IMR-90 (cell line): ENCODE data around the gene UBE3C. TPM values are rescaled to one million over a fixed set of nuclear protein-coding genes. Genes with fewer than 3 reads are reported as not detected.

Experiments
- ATAC-seq: fragments of 200-7000 bp; cut with Tn5 transposase; 2 replicates; pipeline ENCODE4 v1.9.1; 2020; ENCODE audit warnings: low read depth, mild to moderate bottlenecking, moderate library complexity
- BruUV-seq: library from RNA; stranded (reverse); fragments of 400-500 nt; replicated peaks from 2 replicates; lab custom pipeline; 2021; lab: Mats Ljungman, UMichigan
- CTCF ChIA-PET: fragments of 300-600 bp; formaldehyde crosslinking; extraction: SDS; loops from one replicate; lab custom pipeline; 2021; ENCODE audit warnings: antibody characterized with exemption; lab: Yijun Ruan, JAX
- POLR2A ChIA-PET: fragments of 300-600 bp; sonication (Branson Sonifier 250); formaldehyde crosslinking; loops from one replicate; lab custom pipeline; 2022; ENCODE audit warnings: antibody characterized with exemption; ENCODE audit not compliant: unreplicated experiment; lab: Charles Lee
- DNase-seq: peaks from one replicate; pipeline ENCODE4 v3.0.0; 2013
- H2AFZ ChIP-seq: replicated peaks from 2 replicates; pipeline ENCODE3; 2013; ENCODE audit warnings: low read length, mild to moderate bottlenecking; ENCODE audit not compliant: poor library complexity
- H2AK5ac ChIP-seq: 2 replicates; pipeline ENCODE4 v1.6.1; 2013; ENCODE audit warnings: low read depth, low read length, inconsistent platforms
- H2AK9ac ChIP-seq: replicated peaks from 2 replicates; pipeline ENCODE3; 2013; ENCODE audit warnings: mild to moderate bottlenecking, low read depth, low read length, moderate library complexity; ENCODE audit not compliant: poor library complexity
- H2BK120ac ChIP-seq: 2 replicates; pipeline ENCODE4 v1.6.1; 2013; ENCODE audit warnings: low read depth, low read length, inconsistent platforms
- H2BK15ac ChIP-seq: 3 replicates; pipeline ENCODE4 v1.6.1; 2013; ENCODE audit warnings: low read depth, low read length, inconsistent platforms
- H2BK20ac ChIP-seq: 2 replicates; pipeline ENCODE4 v1.6.1; 2013; ENCODE audit warnings: low read depth, mild to moderate bottlenecking, inconsistent platforms, low read length, moderate library complexity
- H2BK5ac ChIP-seq: 2 replicates; pipeline ENCODE4 v1.6.1; 2013; ENCODE audit warnings: mild to moderate bottlenecking, low read depth, low read length, inconsistent platforms; ENCODE audit not compliant: poor library complexity, severe bottlenecking
- H3K14ac ChIP-seq: replicated peaks from 2 replicates; pipeline ENCODE4 v1.6.1; 2013; ENCODE audit warnings: low read depth, low read length, inconsistent platforms
- H3K18ac ChIP-seq: 2 replicates; pipeline ENCODE4 v1.6.1; 2013; ENCODE audit warnings: low read depth, low read length, control low read depth
- H3K23ac ChIP-seq: 2 replicates; pipeline ENCODE4 v1.6.1; 2013; ENCODE audit warnings: low read depth, low read length, inconsistent platforms
- H3K27ac ChIP-seq: 2 replicates; pipeline ENCODE4 v1.5.1; 2013; ENCODE audit warnings: mild to moderate bottlenecking, control low read depth, low read length; ENCODE audit not compliant: insufficient read depth
- H3K27me3 ChIP-seq: 2 replicates; pipeline ENCODE4 v1.6.1; 2013; ENCODE audit warnings: low read length; ENCODE audit not compliant: control insufficient read depth, insufficient read depth
- H3K36me3 ChIP-seq: 2 replicates; pipeline ENCODE4 v1.6.1; 2013; ENCODE audit warnings: low read length, mixed read lengths; ENCODE audit not compliant: control insufficient read depth, insufficient read depth
- H3K4ac ChIP-seq: 2 replicates; pipeline ENCODE4 v1.6.1; 2013; ENCODE audit warnings: low read depth, low read length, inconsistent platforms
- H3K4me1 ChIP-seq: 2 replicates; pipeline ENCODE4 v1.6.1; 2013; ENCODE audit warnings: low read length, mixed read lengths; ENCODE audit not compliant: control insufficient read depth, insufficient read depth
- H3K4me2 ChIP-seq: 2 replicates; pipeline ENCODE4 v1.6.1; 2013; ENCODE audit warnings: low read depth, mild to moderate bottlenecking, control low read depth, low read length, moderate library complexity
- H3K4me3 ChIP-seq: 2 replicates; pipeline ENCODE4 v1.5.1; 2013; ENCODE audit warnings: low read depth, mild to moderate bottlenecking, control low read depth, low read length, moderate library complexity; ENCODE audit not compliant: insufficient read depth
- H3K56ac ChIP-seq: 2 replicates; pipeline ENCODE4 v1.6.1; 2013; ENCODE audit warnings: low read length, inconsistent platforms; ENCODE audit not compliant: insufficient read depth; ENCODE audit errors: extremely low read depth
- H3K79me1 ChIP-seq, 2 experiments: 2 replicates each; pipeline ENCODE4 v1.6.1; 2013; ENCODE audit warnings: low read length in 2 of 2, inconsistent platforms in 1 of 2, low read depth in 1 of 2
- H3K9ac ChIP-seq: 2 replicates; pipeline ENCODE4 v1.6.1; 2013; ENCODE audit warnings: low read depth, low read length, control low read depth
- H3K9me1 ChIP-seq: 2 replicates; pipeline ENCODE4 v1.6.1; 2013; ENCODE audit warnings: low read length, inconsistent platforms; ENCODE audit not compliant: insufficient read depth
- H3K9me3 ChIP-seq: 2 replicates; pipeline ENCODE4 v1.6.1; 2013; ENCODE audit warnings: low read length; ENCODE audit not compliant: control insufficient read depth, insufficient read depth
- H4K20me1 ChIP-seq: 2 replicates; pipeline ENCODE4 v1.6.1; 2013; ENCODE audit warnings: low read length, inconsistent platforms; ENCODE audit not compliant: insufficient read depth
- H4K5ac ChIP-seq: 2 replicates; pipeline ENCODE4 v1.6.1; 2013; ENCODE audit warnings: mild to moderate bottlenecking, low read depth, low read length, control low read depth
- H4K8ac ChIP-seq, 2 experiments: 2 replicates each; pipeline ENCODE4 v1.6.1; 2013; ENCODE audit warnings: low read depth in 2 of 2, low read length in 2 of 2, control low read depth in 1 of 2, inconsistent platforms in 1 of 2
- H4K91ac ChIP-seq: 2 replicates; pipeline ENCODE4 v1.6.1; 2013; ENCODE audit warnings: low read depth, low read length, inconsistent platforms; ENCODE audit not compliant: insufficient read depth
- MAFK ChIP-seq: IDR thresholded peaks from 2 replicates; pipeline ENCODE4 v1.6.1; 2012; ENCODE audit warnings: low read depth, low read length, improper control_type of control experiment
- NFE2L2 ChIP-seq: fragments of 150-350 bp; IDR thresholded peaks from 2 replicates; pipeline ENCODE4 v1.6.1; 2016; ENCODE audit warnings: low read depth, mild to moderate bottlenecking, low read length
- POLR2A ChIP-seq: IDR thresholded peaks from 2 replicates; pipeline ENCODE4 v1.6.1; 2012; ENCODE audit warnings: mild to moderate bottlenecking, low read depth, low read length
- RAD21 ChIP-seq: IDR thresholded peaks from 2 replicates; pipeline ENCODE4 v1.6.1; 2012; ENCODE audit warnings: low read length, improper control_type of control experiment
- SMC3 ChIP-seq: fragments of 150-350 bp; IDR thresholded peaks from 2 replicates; pipeline ENCODE4 v1.6.1; 2016; ENCODE audit warnings: low read depth, mild to moderate bottlenecking, antibody characterized with exemption, low read length, moderate library complexity
- USF2 ChIP-seq: fragments of 150-350 bp; IDR thresholded peaks from 2 replicates; pipeline ENCODE4 v1.6.1; 2017; ENCODE audit warnings: mild to moderate bottlenecking, antibody characterized with exemption, low read length, low read depth
- WGBS, 2 experiments: methylation state at CpG; one replicate each; pipeline versions ENCODE4 v1.1.5 to v1.1.7; 2013; ENCODE audit warnings: missing lambda C conversion rate in 2 of 2; ENCODE audit not compliant: insufficient read length in 1 of 2; ENCODE audit errors: extremely low coverage in 2 of 2; 5-methylcytosine and 5-hydroxymethylcytosine counted together
- dilution Hi-C: fragments of 300-500 bp; cut with HindIII; formaldehyde crosslinking; loops from one replicate; pipeline ENCODE4 v1.14.3; 2018; ENCODE audit warnings: low sequenced_read_pairs; ENCODE audit not compliant: unreplicated experiment
- in situ Hi-C: fragments of 300-500 bp; cut with MboI; formaldehyde crosslinking; loops from 3 replicates; pipeline ENCODE4 v1.14.3; 2019; ENCODE audit warnings: low sequenced_read_pairs, inconsistent platforms, mixed read lengths
- intact Hi-C: fragments of 100-400 bp; cut with micrococcal nuclease; formaldehyde crosslinking; loops from 2 replicates; pipeline ENCODE4 v1.10.0; 2022
- polyA plus RNA-seq, 3 experiments: library from polyadenylated mRNA; depleted of rRNA; stranded (reverse); fragments of >200 nt; gene quantifications; 2 replicates each; pipeline ENCODE4 v1.2.3, GENCODE V29; 2012; ENCODE audit warnings: low replicate concordance in 1 of 3
- total RNA-seq: library from RNA; depleted of rRNA; stranded (reverse); fragments of >200 nt; gene quantifications from 2 replicates; pipeline ENCODE4 v1.2.3, GENCODE V29; 2012

The UBE3C gene
- total and polyA plus RNA-seq, 2 of the 4 experiments (the other 2 are of a cell fraction) = 43.0 to 60.6 TPM

GRCh38 chr7:157176771-157177170 lies 38.0 kb downstream of the UBE3C start:
- intact Hi-C loops (no loop called here), in situ Hi-C loops (no loop called here)
- H3K79me1 ChIP-seq = peaks cover 26 to 39% of the 10 kb centered on the region in 2 experiments

More at GRCh38 chr7:157176771-157177170, 38.0 kb downstream of the UBE3C start:
- Histone ChIP-seq H2BK20ac (no peak overlapping the region), H3K4ac (no peak overlapping the region), H3K9me3 (no peaks in the 10 kb centered on the region), H2AK9ac (no peak overlapping the region), H4K8ac (no peak overlapping the region), H2BK5ac (no peak overlapping the region), H3K18ac (no peak overlapping the region), H3K27me3 (no peaks in the 10 kb centered on the region), H3K56ac (no peak overlapping the region), H2AFZ (no peak overlapping the region), H2AK5ac (no peak overlapping the region), H3K27ac (no peak overlapping the region), H4K91ac (no peak overlapping the region), H3K9me1 (peaks cover 6% of the 10 kb centered on the region), H3K9ac (no peak overlapping the region), H3K4me2 (no peak overlapping the region), H4K5ac (no peak overlapping the region), H2BK15ac (no peak overlapping the region), H3K4me3 (no peak overlapping the region), H2BK120ac (no peak overlapping the region), H3K23ac (no peak overlapping the region), H3K14ac (no peak overlapping the region), H4K20me1 (no peaks in the 10 kb centered on the region; the same call in 1 of the 2 replicates), H3K4me1 (no peaks in the 10 kb centered on the region), H3K36me3 (peaks cover 48% of the 10 kb centered on the region)
- dilution Hi-C loops = no loop called here
- ChIA-PET CTCF (interaction anchor here (1.4 kb wide), 1 partner anchor 13 kb away, joined by 3 read pairs; no protein-coding TSS in a partner anchor), POLR2A (no interaction called here)
- no CpG with 5 or more reads among the region's 4 CpGs for WGBS, 2 experiments
- ATAC-seq = no peak
- BruUV-seq = no TSS peak
- no peak for TF ChIP-seq USF2
- TF ChIP-seq MAFK = no peak
- no peak for TF ChIP-seq NFE2L2
- no peak for TF ChIP-seq RAD21
- TF ChIP-seq SMC3 = no peak
- TF ChIP-seq POLR2A = no peak
- no peak for DNase-seq
